Activated CD4-positive, alpha-beta T cell treated with anti-CD3 and anti-CD28 coated beads, Interleukin-2, amount 10 ng/mL, durations not matched to agents 24 days and 14 days (primary cell): ENCODE results near the gene GRM4. TPM values are rescaled to one million over a fixed set of nuclear protein-coding genes. Genes with fewer than 3 reads are reported as not detected.

Experiments
- DNase-seq: peaks from one replicate; pipeline ENCODE4 v3.0.0; 2022
- H3K27ac Mint-ChIP-seq: one replicate; pipeline ENCODE4 v1.8.0; 2022; ENCODE audit warnings: mild to moderate bottlenecking, mixed read lengths
- H3K27me3 Mint-ChIP-seq: one replicate; pipeline ENCODE4 v1.8.0; 2022; ENCODE audit warnings: mixed read lengths
- H3K36me3 Mint-ChIP-seq: one replicate; pipeline ENCODE4 v1.8.0; 2022; ENCODE audit warnings: low read depth, mild to moderate bottlenecking, mixed read lengths
- H3K4me1 Mint-ChIP-seq: one replicate; pipeline ENCODE4 v1.8.0; 2021; ENCODE audit warnings: mixed read lengths
- H3K4me3 Mint-ChIP-seq: one replicate; pipeline ENCODE4 v1.8.0; 2022; ENCODE audit warnings: mild to moderate bottlenecking, moderate library complexity, mixed read lengths
- H3K9me3 Mint-ChIP-seq: one replicate; pipeline ENCODE4 v1.8.0; 2021; ENCODE audit warnings: mixed read lengths
- intact Hi-C: fragments of 100-400 bp; cut with micrococcal nuclease; formaldehyde crosslinking; loops from one replicate; pipeline ENCODE4 v1.15.1; 2023
- total RNA-seq: library from RNA; stranded (reverse); gene quantifications from 2 replicates; pipeline ENCODE4 v1.2.3, GENCODE V29; 2022

GRM4 gene
- total RNA-seq, 1 donor from 2014 or later = not detected

DNA sequence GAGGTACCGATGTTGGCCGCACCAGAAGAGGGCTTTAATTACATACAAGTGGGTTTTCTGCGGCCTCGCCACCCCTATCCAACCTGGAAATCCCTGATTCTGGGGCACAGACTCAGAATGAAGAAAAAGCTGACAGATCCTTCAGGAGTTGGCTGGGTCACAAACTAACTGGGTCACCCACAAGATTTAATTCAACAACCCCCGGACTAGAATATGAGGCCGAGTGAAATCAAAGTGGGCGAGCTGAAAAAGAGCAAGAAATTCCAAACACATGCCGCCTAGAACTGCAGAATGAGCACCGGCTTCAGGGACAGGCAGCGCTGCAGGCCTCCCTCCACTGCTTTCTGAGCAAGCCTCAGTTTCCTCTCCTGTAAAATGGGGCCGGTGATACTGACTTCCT lies 30.0 kb downstream of the GRM4 start:
- intact Hi-C loops = no loop called here
- no peak overlapping the region for H3K27ac Mint-ChIP-seq
- no peaks in the 10 kb centered on the region for H3K9me3 Mint-ChIP-seq
- H3K36me3 Mint-ChIP-seq = no peaks in the 10 kb centered on the region
- no peak overlapping the region for H3K4me3 Mint-ChIP-seq
- peaks cover 2% of the 10 kb centered on the region for H3K27me3 Mint-ChIP-seq
- no peak for DNase-seq
- no peaks in the 10 kb centered on the region for H3K4me1 Mint-ChIP-seq

DNA sequence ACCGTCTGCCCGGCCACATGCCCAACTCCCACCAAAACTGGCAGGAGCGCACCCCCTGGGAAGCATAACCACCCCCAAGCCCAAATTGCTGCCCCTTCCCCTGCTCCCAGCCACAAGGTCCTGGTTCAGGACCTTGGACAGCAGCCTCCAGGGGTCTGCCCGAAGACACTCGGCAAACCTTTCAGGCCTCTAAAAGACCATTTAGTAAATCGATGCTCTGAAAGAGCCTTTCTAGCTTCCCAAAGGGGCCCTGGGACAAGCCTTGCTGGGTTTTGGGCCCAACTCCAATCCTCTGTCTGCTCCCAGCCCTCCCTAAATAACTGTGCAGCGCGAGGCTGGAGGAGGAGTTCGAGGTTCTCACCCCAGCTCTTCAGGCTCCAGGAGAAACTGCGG lies 30.5 kb downstream of the GRM4 start:
- H3K4me1 Mint-ChIP-seq = no peaks in the 10 kb centered on the region
- no peak overlapping the region for H3K4me3 Mint-ChIP-seq
- no peaks in the 10 kb centered on the region for H3K9me3 Mint-ChIP-seq
- intact Hi-C loops = no loop called here
- DNase-seq = peak; percentile 79
- H3K27me3 Mint-ChIP-seq = peaks cover 2% of the 10 kb centered on the region
- no peak overlapping the region for H3K27ac Mint-ChIP-seq
- no peaks in the 10 kb centered on the region for H3K36me3 Mint-ChIP-seq

DNA sequence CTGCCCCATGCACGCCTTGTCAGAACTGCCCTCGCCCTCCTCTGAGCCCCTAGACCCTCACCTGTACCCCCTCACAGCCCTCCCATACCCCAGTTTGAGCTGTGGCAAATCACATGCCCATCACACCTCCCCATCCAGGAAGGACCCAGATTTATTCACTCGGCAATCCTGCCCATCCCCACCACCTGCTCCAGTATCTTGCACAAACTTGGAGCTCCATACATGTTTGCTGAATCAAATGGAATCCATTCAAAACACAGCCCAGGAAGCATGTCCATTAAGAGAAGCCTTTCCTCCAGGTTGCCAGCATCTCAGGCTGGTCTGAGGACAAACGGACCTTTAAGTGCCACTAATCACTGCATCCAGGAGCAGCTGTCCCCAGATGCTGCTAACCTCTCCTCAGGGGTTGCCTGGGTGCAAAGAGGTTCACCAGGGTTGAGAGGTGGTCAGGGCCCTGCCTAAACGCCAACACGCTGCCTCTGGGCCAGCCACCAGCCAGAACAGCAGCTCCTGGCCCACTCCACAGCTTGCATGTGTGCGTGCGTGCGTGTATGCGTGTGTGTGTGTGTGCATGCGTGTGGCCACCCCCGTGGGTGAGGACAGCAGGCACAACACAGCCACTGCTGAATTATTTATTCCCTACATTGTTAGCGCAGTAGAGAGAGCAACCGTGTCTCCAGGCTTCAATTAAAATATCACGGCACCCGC lies 31.0 kb downstream of the GRM4 start:
- Mint-ChIP-seq H3K27ac (no peak overlapping the region), H3K27me3 (peaks cover 2% of the 10 kb centered on the region), H3K9me3 (no peaks in the 10 kb centered on the region), H3K36me3 (no peaks in the 10 kb centered on the region), H3K4me1 (no peaks in the 10 kb centered on the region), H3K4me3 (no peak overlapping the region)
- intact Hi-C loops = no loop called here
- DNase-seq = no peak

DNA sequence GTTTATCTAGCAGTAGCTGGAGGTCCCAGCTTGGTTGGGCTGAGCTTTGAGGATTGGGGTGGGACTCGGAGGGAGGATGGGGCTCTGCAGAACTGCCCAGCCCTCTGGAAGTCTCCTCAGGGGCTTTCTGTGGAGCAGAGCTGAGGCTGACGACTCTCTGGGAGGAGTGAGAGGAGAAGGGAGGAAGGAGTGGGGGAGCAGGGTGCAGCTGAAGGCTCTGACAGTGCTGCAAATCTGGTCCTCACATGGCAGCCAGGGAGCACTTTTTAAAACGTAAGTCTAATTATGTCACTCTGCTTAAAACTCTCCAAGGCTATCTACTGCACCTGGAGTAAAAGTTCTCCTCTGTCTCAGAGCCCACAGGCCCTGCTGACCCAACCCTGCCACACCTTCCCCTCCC lies 32.4 kb downstream of the GRM4 start:
- H3K4me1 Mint-ChIP-seq = no peaks in the 10 kb centered on the region
- no peaks in the 10 kb centered on the region for H3K9me3 Mint-ChIP-seq
- peaks cover 2% of the 10 kb centered on the region for H3K27me3 Mint-ChIP-seq
- no peak overlapping the region for H3K27ac Mint-ChIP-seq
- H3K36me3 Mint-ChIP-seq = no peaks in the 10 kb centered on the region
- no peak overlapping the region for H3K4me3 Mint-ChIP-seq
- no peak for DNase-seq
- intact Hi-C loops = no loop called here

DNA sequence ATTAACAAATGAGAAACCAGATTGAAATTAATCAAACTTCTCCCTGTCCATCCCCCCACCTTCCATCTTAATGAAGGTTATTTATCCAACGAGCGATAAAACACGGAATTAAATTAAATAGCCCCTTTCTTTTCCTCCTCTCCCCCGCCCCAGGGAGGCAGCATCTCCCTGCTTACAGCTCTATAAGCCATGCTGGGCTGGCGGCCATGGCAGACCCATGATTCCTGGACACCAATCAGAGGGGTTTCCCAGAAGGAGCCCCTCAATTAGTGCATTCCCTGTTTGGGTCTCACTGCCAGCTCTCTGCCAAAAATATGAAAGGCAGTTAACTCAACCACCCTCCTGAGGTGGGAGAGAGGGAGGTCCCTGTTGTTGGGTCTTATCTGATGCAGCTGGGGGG lies 33.8 kb downstream of the GRM4 start:
- no peaks in the 10 kb centered on the region for H3K9me3 Mint-ChIP-seq
- DNase-seq = no peak
- no peak overlapping the region for H3K27ac Mint-ChIP-seq
- H3K4me3 Mint-ChIP-seq = no peak overlapping the region
- H3K4me1 Mint-ChIP-seq = no peaks in the 10 kb centered on the region
- H3K36me3 Mint-ChIP-seq = no peaks in the 10 kb centered on the region
- intact Hi-C loops = no loop called here
- peaks cover 2% of the 10 kb centered on the region for H3K27me3 Mint-ChIP-seq

DNA sequence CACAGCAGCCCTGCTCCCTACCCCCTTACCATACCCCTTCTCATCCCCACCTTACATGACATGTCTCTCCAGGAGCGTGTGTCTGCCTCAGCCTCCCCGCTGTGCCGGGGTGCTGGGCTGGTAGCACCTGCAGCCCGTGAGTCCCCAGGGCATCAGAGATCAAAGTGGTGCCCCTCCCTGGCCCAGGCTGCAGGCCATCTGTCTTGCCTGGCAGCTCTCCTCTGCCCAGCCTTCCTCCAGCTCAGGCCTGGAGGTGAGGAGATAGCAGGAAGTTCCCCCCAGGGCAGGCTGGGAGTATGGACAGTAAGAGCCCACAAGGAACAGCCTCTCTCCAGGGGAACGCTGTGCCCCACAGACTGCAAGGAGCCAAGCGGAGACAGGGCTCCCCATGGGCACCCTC lies 35.3 kb downstream of the GRM4 start:
- H3K36me3 Mint-ChIP-seq = no peaks in the 10 kb centered on the region
- no peak for DNase-seq
- intact Hi-C loops = no loop called here
- H3K4me1 Mint-ChIP-seq = no peaks in the 10 kb centered on the region
- H3K27ac Mint-ChIP-seq = no peak overlapping the region
- H3K27me3 Mint-ChIP-seq = peaks cover 2% of the 10 kb centered on the region
- H3K4me3 Mint-ChIP-seq = no peak overlapping the region
- H3K9me3 Mint-ChIP-seq = no peaks in the 10 kb centered on the region

DNA sequence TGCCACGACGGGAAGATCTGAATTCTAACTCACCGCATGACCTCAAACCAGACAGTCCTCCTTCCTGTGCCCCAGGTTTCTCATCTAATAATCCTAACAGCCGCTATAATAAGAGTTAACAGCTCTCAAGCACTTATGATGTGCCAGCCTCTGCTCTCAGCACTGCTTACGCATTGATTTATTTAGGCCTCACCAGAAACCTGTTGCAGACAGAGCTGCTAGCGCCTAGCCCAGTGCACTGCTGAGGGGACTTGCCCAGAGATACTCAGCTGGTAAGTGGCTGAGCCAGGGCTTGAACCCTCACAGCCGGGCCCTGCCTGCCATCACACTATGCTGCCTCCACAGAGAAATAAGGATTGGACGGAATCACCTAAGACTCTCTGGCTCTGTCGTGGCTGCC lies 37.7 kb downstream of the GRM4 start:
- no peak for DNase-seq
- no peaks in the 10 kb centered on the region for H3K9me3 Mint-ChIP-seq
- H3K4me3 Mint-ChIP-seq = no peak overlapping the region
- no peak overlapping the region for H3K27ac Mint-ChIP-seq
- H3K36me3 Mint-ChIP-seq = no peaks in the 10 kb centered on the region
- peaks cover 2% of the 10 kb centered on the region for H3K27me3 Mint-ChIP-seq
- intact Hi-C loops = no loop called here
- H3K4me1 Mint-ChIP-seq = no peaks in the 10 kb centered on the region

DNA sequence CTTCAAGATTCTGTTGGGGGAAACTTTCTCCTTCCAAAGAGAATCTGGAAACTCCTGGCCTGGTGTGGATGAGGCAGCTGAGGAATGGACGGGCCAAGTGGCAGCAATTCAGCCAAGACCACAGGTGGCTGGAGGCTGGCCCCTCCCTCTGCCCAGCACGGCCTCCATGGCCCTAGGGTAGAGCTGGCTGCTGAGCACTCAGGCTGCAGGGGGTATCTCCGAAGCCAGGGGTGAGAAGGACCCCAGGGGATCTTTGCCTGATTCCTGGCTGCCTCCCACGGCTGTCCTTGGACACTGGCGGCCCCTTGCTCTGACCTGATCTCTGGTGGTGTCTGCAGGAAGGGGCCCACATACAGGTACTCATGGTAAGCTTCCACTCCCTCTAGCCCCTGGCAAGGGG lies 39.0 kb downstream of the GRM4 start:
- H3K36me3 Mint-ChIP-seq = no peaks in the 10 kb centered on the region
- H3K4me1 Mint-ChIP-seq = no peaks in the 10 kb centered on the region
- no peak for DNase-seq
- H3K27ac Mint-ChIP-seq = no peak overlapping the region
- H3K27me3 Mint-ChIP-seq = peaks cover 2% of the 10 kb centered on the region
- H3K9me3 Mint-ChIP-seq = no peaks in the 10 kb centered on the region
- intact Hi-C loops = no loop called here
- no peak overlapping the region for H3K4me3 Mint-ChIP-seq

DNA sequence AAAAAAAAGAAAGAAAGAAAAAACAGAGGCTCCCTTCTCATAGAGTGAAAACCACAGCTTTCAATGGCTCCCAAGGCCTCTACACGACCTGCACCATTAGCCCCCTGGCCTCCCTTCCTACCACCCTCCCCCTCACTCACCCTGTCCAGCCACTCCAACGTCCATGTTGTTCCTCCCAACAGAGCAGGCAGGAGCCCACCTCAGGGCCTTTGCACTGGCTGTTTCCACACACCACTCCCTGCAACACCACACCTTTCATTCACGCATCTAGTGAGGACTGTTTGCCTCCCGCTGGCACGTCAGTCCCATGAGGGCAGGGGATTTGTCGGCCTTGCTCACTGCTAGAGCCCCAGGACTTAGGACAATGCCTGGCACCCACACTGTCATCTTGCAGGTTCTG lies 39.5 kb downstream of the GRM4 start:
- H3K4me1 Mint-ChIP-seq = no peaks in the 10 kb centered on the region
- H3K27ac Mint-ChIP-seq = no peak overlapping the region
- H3K9me3 Mint-ChIP-seq = no peaks in the 10 kb centered on the region
- no peak overlapping the region for H3K4me3 Mint-ChIP-seq
- peaks cover 2% of the 10 kb centered on the region for H3K27me3 Mint-ChIP-seq
- no peak for DNase-seq
- H3K36me3 Mint-ChIP-seq = no peaks in the 10 kb centered on the region
- intact Hi-C loops = no loop called here

DNA sequence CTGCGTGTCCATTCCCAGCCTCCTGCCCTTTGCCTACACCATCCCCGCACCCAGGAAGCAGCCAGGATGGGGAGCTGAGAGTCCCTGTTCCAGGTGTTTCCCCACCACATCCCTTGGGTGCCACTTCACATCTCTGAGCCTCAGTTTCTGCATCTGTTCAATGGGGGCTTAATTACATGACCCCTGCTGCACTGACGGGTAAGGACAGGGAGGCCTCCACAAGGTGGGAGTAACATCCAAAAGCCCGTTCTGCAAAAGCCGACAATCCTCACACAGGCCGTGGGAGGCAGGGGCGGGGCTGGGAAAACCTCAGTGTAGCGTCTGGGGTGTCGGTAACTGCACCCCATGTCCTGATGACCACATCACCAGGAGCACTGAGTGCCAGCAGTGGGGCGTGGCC lies 41.3 kb downstream of the GRM4 start:
- DNase-seq = no peak
- H3K36me3 Mint-ChIP-seq = no peaks in the 10 kb centered on the region
- H3K4me1 Mint-ChIP-seq = no peaks in the 10 kb centered on the region
- intact Hi-C loops = no loop called here
- no peaks in the 10 kb centered on the region for H3K27me3 Mint-ChIP-seq
- no peak overlapping the region for H3K4me3 Mint-ChIP-seq
- no peak overlapping the region for H3K27ac Mint-ChIP-seq
- no peaks in the 10 kb centered on the region for H3K9me3 Mint-ChIP-seq

DNA sequence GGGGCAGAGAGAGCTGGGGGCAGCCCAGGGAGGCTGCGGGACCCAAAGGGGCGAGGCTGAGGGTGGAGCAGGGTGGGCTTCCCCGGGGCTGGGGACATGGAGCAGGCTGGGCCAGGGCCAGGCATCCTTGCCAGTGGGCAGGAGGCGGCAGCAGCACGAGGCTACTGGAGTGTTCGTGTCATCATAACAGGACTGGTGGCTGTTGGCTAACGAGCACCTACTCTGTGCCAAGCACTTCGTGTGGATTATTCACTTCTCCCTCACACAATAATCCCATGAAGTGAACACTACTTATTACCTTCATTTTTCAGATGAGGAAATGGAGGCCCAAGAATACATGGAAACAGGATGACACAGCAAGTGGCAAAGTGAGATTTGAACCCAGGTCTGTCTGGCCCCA lies 41.7 kb downstream of the GRM4 start:
- H3K27me3 Mint-ChIP-seq = no peaks in the 10 kb centered on the region
- no peaks in the 10 kb centered on the region for H3K9me3 Mint-ChIP-seq
- no peaks in the 10 kb centered on the region for H3K4me1 Mint-ChIP-seq
- no peak overlapping the region for H3K27ac Mint-ChIP-seq
- no peak overlapping the region for H3K4me3 Mint-ChIP-seq
- DNase-seq = no peak
- H3K36me3 Mint-ChIP-seq = no peaks in the 10 kb centered on the region
- intact Hi-C loops = no loop called here

DNA sequence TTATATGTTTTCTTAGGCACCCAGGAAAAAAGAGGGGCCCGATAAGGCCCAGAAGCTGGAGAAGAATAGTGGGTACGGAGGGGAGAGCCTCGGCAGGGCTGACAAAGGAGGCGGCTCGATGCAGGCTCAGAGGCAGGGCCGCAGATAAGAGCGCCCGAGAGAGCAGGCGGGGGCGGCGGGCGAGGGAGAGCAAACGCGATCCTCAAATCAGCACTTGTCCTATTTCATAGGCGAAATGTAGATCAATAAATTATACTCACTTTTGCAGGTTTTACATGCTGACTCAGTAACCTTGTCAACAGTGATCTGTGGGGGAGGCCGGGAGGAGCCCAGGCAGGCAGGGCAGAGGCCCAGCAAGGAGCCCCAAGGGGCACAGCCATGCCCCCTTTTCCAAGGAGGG lies 42.6 kb downstream of the GRM4 start:
- no peak for DNase-seq
- Mint-ChIP-seq H3K27me3 (no peaks in the 10 kb centered on the region), H3K36me3 (no peaks in the 10 kb centered on the region), H3K9me3 (no peaks in the 10 kb centered on the region), H3K27ac (no peak overlapping the region), H3K4me3 (no peak overlapping the region), H3K4me1 (no peaks in the 10 kb centered on the region)
- intact Hi-C loops = no loop called here

DNA sequence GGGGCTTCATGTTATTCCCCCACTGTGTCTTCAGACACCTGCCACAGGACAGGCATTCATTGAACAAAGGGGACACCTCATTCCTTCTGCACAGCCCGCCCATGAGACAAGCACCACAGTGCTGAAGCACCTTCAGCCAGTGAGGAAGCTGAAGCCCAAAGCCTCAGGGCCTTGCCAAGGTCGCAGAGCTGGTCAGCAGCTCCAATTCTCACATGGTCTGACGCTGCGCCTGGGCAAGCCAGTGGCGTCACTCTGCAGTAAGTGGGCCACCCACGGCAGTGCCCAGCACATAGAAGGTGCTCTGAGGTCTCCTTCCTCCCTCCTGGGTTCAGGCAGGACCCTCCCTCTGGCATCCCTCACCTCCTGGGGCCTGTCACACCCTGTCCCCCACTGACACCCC lies 43.2 kb downstream of the GRM4 start:
- Mint-ChIP-seq H3K27ac (no peak overlapping the region), H3K4me1 (no peaks in the 10 kb centered on the region), H3K27me3 (no peaks in the 10 kb centered on the region), H3K36me3 (no peaks in the 10 kb centered on the region), H3K9me3 (no peaks in the 10 kb centered on the region), H3K4me3 (no peak overlapping the region)
- no peak for DNase-seq
- intact Hi-C loops = no loop called here

DNA sequence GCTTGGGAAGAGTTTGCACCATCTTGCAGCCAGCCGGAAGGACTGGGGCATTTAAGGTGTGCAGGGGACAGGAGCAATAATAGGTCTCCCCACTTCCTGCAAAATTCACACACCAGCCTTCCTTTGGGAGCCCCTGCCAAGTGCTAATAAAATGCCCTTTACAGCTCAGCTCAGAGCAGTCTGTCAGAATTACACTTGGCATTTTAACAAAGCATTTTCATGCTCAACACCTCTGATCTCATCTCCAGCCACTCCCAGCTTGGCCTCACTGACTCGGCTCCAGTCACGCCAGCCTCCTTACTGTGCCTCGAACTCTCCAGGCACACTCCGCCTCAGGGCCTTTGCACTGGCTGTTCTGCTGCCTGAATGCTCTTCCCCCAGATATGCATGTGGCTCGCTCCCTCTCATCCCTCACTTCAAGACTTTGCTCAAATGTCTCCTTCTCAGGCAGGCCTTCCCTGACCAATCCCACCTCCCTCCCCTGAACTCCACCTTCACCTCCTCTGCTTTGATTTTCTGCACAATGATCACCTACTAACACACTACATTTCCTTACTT lies 43.7 kb downstream of the GRM4 start:
- no peaks in the 10 kb centered on the region for H3K4me1 Mint-ChIP-seq
- no peak overlapping the region for H3K27ac Mint-ChIP-seq
- DNase-seq = no peak
- H3K36me3 Mint-ChIP-seq = no peaks in the 10 kb centered on the region
- H3K9me3 Mint-ChIP-seq = no peaks in the 10 kb centered on the region
- intact Hi-C loops = no loop called here
- no peaks in the 10 kb centered on the region for H3K27me3 Mint-ChIP-seq
- no peak overlapping the region for H3K4me3 Mint-ChIP-seq

DNA sequence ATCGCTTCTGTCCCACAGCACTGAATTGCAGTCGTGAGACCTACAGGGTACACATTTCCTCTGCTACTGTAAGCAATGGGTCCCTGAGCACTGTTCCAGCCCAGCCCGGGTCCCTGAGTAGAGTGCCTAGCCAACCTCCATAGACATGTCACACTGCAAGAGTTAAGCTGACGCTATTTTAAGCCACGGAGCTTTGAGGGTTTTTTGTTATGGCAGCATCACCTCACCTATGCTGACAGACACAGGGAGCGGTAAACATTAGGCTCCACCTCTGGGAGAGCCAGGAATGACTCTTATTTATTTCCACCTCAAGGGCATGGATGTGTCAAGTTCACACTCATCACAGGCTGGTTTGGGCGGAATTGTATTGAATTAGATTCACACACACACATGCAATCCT lies 45.1 kb downstream of the GRM4 start:
- Mint-ChIP-seq H3K4me1 (no peaks in the 10 kb centered on the region), H3K36me3 (no peaks in the 10 kb centered on the region), H3K4me3 (no peak overlapping the region), H3K9me3 (no peaks in the 10 kb centered on the region), H3K27ac (no peak overlapping the region), H3K27me3 (peaks cover 6% of the 10 kb centered on the region)
- intact Hi-C loops = no loop called here
- no peak for DNase-seq
